ENCODE measurements around the gene TXNDC8. TPM values are rescaled to one million over a fixed set of nuclear protein-coding genes. Genes with fewer than 3 reads are reported as not detected.
A peak's percentile ranks its signal among the peaks of the same experiment; 100 is the strongest.

The TXNDC8 gene
- total RNA-seq, 1 experiment from 2014 or later: not detected

GRCh38 chr9:110283751-110284150, 53.9 kb downstream of the TXNDC8 start:
- RAD21 ChIA-PET (ENCODE audit: low non-redundant PET in 1 of 2, low total read pairs in 2 of 2, uncharacterized antibody in 2 of 2, unreplicated experiment in 2 of 2): no interaction called here
- POLR2A ChIA-PET: interaction anchor here (0.8 kb wide), 1 partner anchor 27 kb away, joined by 3 read pairs; the partner anchor contains the start of gene TXN
- H4K20me1 ChIP-seq (ENCODE audit: insufficient read depth): no peaks in the 10 kb centered on the region
- DNase-seq (ENCODE audit: low read depth, low spot score) (no peak), ATAC-seq (peak; percentile 57)
- peak overlapping the region; percentile 32 for H3K4me2 ChIP-seq (ENCODE audit: low read length)
- H3K4me1 ChIP-seq (ENCODE audit: control insufficient read depth in 1 of 2, insufficient read depth in 2 of 2, low read length in 2 of 2): peaks cover 24 to 52% of the 10 kb centered on the region in 2 experiments
- no peaks in the 10 kb centered on the region for H3K27me3 ChIP-seq (ENCODE audit: insufficient read depth, low read length)
- no peaks in the 10 kb centered on the region for H3K9me3 ChIP-seq (ENCODE audit: control insufficient read depth in 1 of 2, insufficient read depth in 1 of 2, low read depth in 1 of 2, low read length in 2 of 2)
- H3K4me3 ChIP-seq (replicated peaks in 1 of 2; ENCODE audit: low read depth in 1 of 2, low read length in 2 of 2): no peak overlapping the region
- intact Hi-C loops (cut with micrococcal nuclease): no loop called here
- H3K36me3 ChIP-seq (ENCODE audit: control insufficient read depth in 1 of 2, insufficient read depth in 2 of 2, low read length in 2 of 2): no peaks in the 10 kb centered on the region
- CTCF ChIA-PET: no interaction called here
- H3K79me2 ChIP-seq (ENCODE audit: insufficient read depth, low read length): no peaks in the 10 kb centered on the region
- BruUV-seq (replicated peaks): no TSS peak
- TF ChIP-seq CBX3 (IDR thresholded peaks at IDR 0.05; ENCODE audit: low read depth) (peak; percentile 72; the same call in 1 of the 2 replicates), RAD21 (IDR thresholded peaks at IDR 0.05; ENCODE audit: low read depth) (0 out of 2 replicates have a peak, but pooled peaks have one; percentile 8), JUND (IDR thresholded peaks at IDR 0.05) (peak; percentile 41), SP1 (IDR thresholded peaks at IDR 0.05; ENCODE audit: low read depth) (peak; percentile 23; the same call in 1 of the 2 replicates), POLR2A (IDR thresholded peaks at IDR 0.05; ENCODE audit: borderline replicate concordance, extremely low read depth, insufficient read depth, insufficient read length) (no peak), FOSL1 (IDR thresholded peaks at IDR 0.05; ENCODE audit: low read depth) (peak; percentile 41; the same call in 1 of the 2 replicates)
- H3K9ac ChIP-seq (ENCODE audit: low read length): no peak overlapping the region
- H3K9me2 ChIP-seq (ENCODE audit: insufficient read depth): no peaks in the 10 kb centered on the region
- H3K27ac ChIP-seq (ENCODE audit: low read depth, low read length): no peak overlapping the region
- peak overlapping the region; percentile 55 for H2AFZ ChIP-seq (ENCODE audit: low read depth, low read length, poor library complexity, severe bottlenecking)

DNA sequence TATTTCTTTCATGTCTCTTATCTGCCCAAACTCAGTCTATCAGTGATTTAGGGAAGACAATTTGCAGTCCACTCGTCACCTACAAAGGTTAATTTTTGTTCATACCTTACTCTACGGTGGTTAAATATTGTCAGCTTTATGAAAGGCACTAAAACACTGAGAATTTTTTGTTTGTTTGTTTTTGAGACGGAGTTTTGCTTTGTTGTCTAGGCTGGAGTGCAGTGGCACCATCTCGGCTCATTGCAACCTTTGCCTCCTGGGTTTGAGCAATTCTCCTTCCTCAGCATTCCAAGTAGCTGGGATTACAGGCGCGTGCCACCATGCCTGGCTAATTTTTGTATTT, 55.0 kb downstream of the TXNDC8 start:
- RAD21 ChIA-PET (ENCODE audit: low non-redundant PET in 1 of 2, low total read pairs in 2 of 2, uncharacterized antibody in 2 of 2, unreplicated experiment in 2 of 2): no interaction called here
- CTCF ChIA-PET: no interaction called here
- TF ChIP-seq ZNF274 (IDR thresholded peaks at IDR 0.05; ENCODE audit: low read depth, low read length): no peak
- TF ChIP-seq EGR1 (IDR thresholded peaks at IDR 0.05; ENCODE audit: low read depth): no peak
- no peak for TF ChIP-seq CTCF (IDR thresholded peaks at IDR 0.05 in 2 of 3, conservative IDR thresholded peaks at IDR 0.05 in 1 of 3; ENCODE audit: borderline replicate concordance in 1 of 3, insufficient read depth in 1 of 3, low read depth in 2 of 3, low read length in 2 of 3)
- TF ChIP-seq TCF7L2 (IDR thresholded peaks at IDR 0.05; ENCODE audit: borderline replicate concordance, extremely low read depth, insufficient read depth, insufficient read length): no peak
- no peak for TF ChIP-seq SIN3A (IDR thresholded peaks at IDR 0.05; ENCODE audit: low read depth)
- no peak for TF ChIP-seq JUND (IDR thresholded peaks at IDR 0.05)
- no peak for TF ChIP-seq CEBPB (IDR thresholded peaks at IDR 0.05; ENCODE audit: low read depth)
- no peak for TF ChIP-seq RAD21 (IDR thresholded peaks at IDR 0.05; ENCODE audit: low read depth)
- TF ChIP-seq POLR2AphosphoS5 (IDR thresholded peaks at IDR 0.05; ENCODE audit: low read depth, low read length): no peak
- TF ChIP-seq EZH2phosphoT487 (IDR thresholded peaks at IDR 0.05; ENCODE audit: borderline replicate concordance): no peak
- TF ChIP-seq YY1 (IDR thresholded peaks at IDR 0.05; ENCODE audit: extremely low read depth, insufficient replicate concordance, low read depth, low read length): no peak
- TF ChIP-seq ZFX (IDR thresholded peaks at IDR 0.05): no peak
- no peak for TF ChIP-seq ELF1 (IDR thresholded peaks at IDR 0.05; ENCODE audit: borderline replicate concordance, low read depth)
- TF ChIP-seq POLR2A (IDR thresholded peaks at IDR 0.05; ENCODE audit: borderline replicate concordance, extremely low read depth, insufficient read depth, insufficient read length): no peak
- TF ChIP-seq EZH2 (IDR thresholded peaks at IDR 0.05): no peak
- no peak for TF ChIP-seq CBX3 (IDR thresholded peaks at IDR 0.05; ENCODE audit: low read depth)

More for the DNA sequence above, 55.0 kb downstream of the TXNDC8 start:
- peak overlapping the region; percentile 18 for H3K4me2 ChIP-seq (ENCODE audit: low read length)
- H3K27ac ChIP-seq (ENCODE audit: low read depth, low read length): no peak overlapping the region
- no peak overlapping the region for H3K9ac ChIP-seq (ENCODE audit: low read length)
- no peaks in the 10 kb centered on the region for H3K27me3 ChIP-seq (ENCODE audit: insufficient read depth, low read length)
- no peak overlapping the region for H3K4me3 ChIP-seq (replicated peaks in 1 of 2; ENCODE audit: low read depth in 1 of 2, low read length in 2 of 2)
- no peaks in the 10 kb centered on the region for H3K9me2 ChIP-seq (ENCODE audit: insufficient read depth)
- peak overlapping the region; percentile 71 for H2AFZ ChIP-seq (ENCODE audit: low read depth, low read length, poor library complexity, severe bottlenecking)
- no peaks in the 10 kb centered on the region for H3K9me3 ChIP-seq (ENCODE audit: control insufficient read depth in 1 of 2, insufficient read depth in 1 of 2, low read depth in 1 of 2, low read length in 2 of 2)
- BruUV-seq (replicated peaks): no TSS peak
- DNase-seq (ENCODE audit: low read depth, low spot score) (no peak), ATAC-seq (no peak)
- no peaks in the 10 kb centered on the region for H3K79me2 ChIP-seq (ENCODE audit: insufficient read depth, low read length)
- H4K20me1 ChIP-seq (ENCODE audit: insufficient read depth): no peaks in the 10 kb centered on the region
- intact Hi-C loops (cut with micrococcal nuclease): no loop called here
- no peaks in the 10 kb centered on the region for H3K36me3 ChIP-seq (ENCODE audit: control insufficient read depth in 1 of 2, insufficient read depth in 2 of 2, low read length in 2 of 2)
- H3K4me1 ChIP-seq (ENCODE audit: control insufficient read depth in 1 of 2, insufficient read depth in 2 of 2, low read length in 2 of 2): peaks cover 30 to 61% of the 10 kb centered on the region in 2 experiments
- POLR2A ChIA-PET: interaction anchor here (3.6 kb wide), 1 partner anchor 26 kb away, joined by 12 read pairs; the partner anchor contains the start of gene TXN

Data from HCT116 (cell line).